Placental pericyte (primary cell): ENCODE results near the gene DMBT1. TPM values are rescaled to one million over a fixed set of nuclear protein-coding genes. Genes with fewer than 3 reads are reported as not detected.

Experiments used
- total RNA-seq: library from RNA; depleted of rRNA; stranded (reverse); fragments of >200 nt; gene quantifications from 2 replicates; pipeline ENCODE4 v1.2.3, GENCODE V29; 2012

DMBT1 gene
- not detected in 2 replicates for total RNA-seq

DNA sequence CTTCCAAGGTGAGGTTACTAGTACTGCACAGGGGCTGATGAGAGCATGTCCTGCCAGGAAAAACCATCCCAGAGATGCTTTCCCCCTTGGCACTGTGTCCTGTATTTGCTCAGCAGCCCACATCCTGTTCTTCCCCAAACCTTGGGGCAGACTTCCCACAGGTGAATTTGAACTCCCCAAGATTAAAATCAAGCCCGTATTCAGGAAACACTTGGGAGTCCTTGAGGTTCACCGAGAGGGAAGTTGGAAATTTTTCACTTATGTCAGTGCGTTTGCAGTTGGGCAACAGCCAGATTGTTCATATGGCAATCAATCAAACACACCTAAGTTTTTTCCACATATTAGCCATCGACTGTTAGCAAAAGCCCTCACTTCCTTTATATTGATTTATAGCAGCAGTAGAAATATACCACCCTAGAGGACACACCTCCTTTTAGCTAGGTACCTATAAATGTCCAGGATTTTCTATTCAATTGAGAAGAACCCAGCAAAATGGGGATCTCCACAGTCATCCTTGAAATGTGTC is at the start of gene DMBT1:
Gene DMBT1, plus strand, starts transcription at position 476 of the 526 bp plus-strand sequence. Its CDS starts 17 bp downstream, at position 493.

Other genes with a start within 250 kb of the DMBT1 start
- 14.2 and 16.0 TPM in 2 replicates for gene PLEKHA1, start 186.0 kb upstream of the DMBT1 start, total RNA-seq
- not detected in 2 replicates for gene ARMS2, start 106.1 kb upstream of the DMBT1 start, total RNA-seq
- 14.0 and 73.4 TPM in 2 replicates for gene HTRA1, start 99.2 kb upstream of the DMBT1 start, total RNA-seq
- gene C10orf120, start 139.1 kb downstream of the DMBT1 start, total RNA-seq: not detected in 2 replicates